HepG2 (cell line): ENCODE data around the gene GLYATL1B. TPM values are rescaled to one million over a fixed set of nuclear protein-coding genes. Genes with fewer than 3 reads are reported as not detected.

Experiments
- HMGXB3 ChIP-seq: sonication (generic); formaldehyde crosslinking; IDR thresholded peaks from 2 replicates; pipeline ENCODE4 v1.4.0; 2020; ENCODE audit warnings: missing genetic modification reagents, borderline replicate concordance
- MLX ChIP-seq: IDR thresholded peaks from 2 replicates; pipeline ENCODE4 v1.6.1; 2016
- NCOA2 ChIP-seq: sonication (generic); formaldehyde crosslinking; IDR thresholded peaks from 2 replicates; pipeline ENCODE4 v1.8.0; 2022; ENCODE audit warnings: inconsistent platforms
- PRDM4 ChIP-seq: sonication (generic); formaldehyde crosslinking; IDR thresholded peaks from 2 replicates; pipeline ENCODE4 v1.9.0; 2021; ENCODE audit warnings: missing genetic modification reagents, borderline replicate concordance
- THAP11 ChIP-seq: IDR thresholded peaks from 2 replicates; pipeline ENCODE4 v1.6.1; 2016; ENCODE audit warnings: missing biosample characterization, missing genetic modification reagents
- THAP7 ChIP-seq: sonication (generic); formaldehyde crosslinking; IDR thresholded peaks from 2 replicates; pipeline ENCODE4 v1.8.1; 2023; ENCODE audit warnings: mild to moderate bottlenecking, missing genetic modification reagents
- TOPORS ChIP-seq: sonication (generic); formaldehyde crosslinking; IDR thresholded peaks from 2 replicates; pipeline ENCODE4 v1.8.0; 2023; ENCODE audit warnings: mild to moderate bottlenecking, missing genetic modification reagents
- ZNF12 ChIP-seq: sonication (generic); formaldehyde crosslinking; IDR thresholded peaks from 2 replicates; pipeline ENCODE4 v1.5.0; 2020; ENCODE audit warnings: missing genetic modification reagents
- ZNF280B ChIP-seq: sonication (generic); formaldehyde crosslinking; IDR thresholded peaks from 2 replicates; pipeline ENCODE4 v1.5.0; 2020; ENCODE audit warnings: missing genetic modification reagents, mild to moderate bottlenecking, borderline replicate concordance
- ZNF552 ChIP-seq: sonication (generic); formaldehyde crosslinking; IDR thresholded peaks from 2 replicates; pipeline ENCODE4 v1.9.0; 2022; ENCODE audit warnings: missing genetic modification reagents, mild to moderate bottlenecking, borderline replicate concordance
- ZNF597 ChIP-seq: sonication (generic); formaldehyde crosslinking; IDR thresholded peaks from 2 replicates; pipeline ENCODE4 v1.5.0; 2020; ENCODE audit warnings: missing genetic modification reagents
- ZNF710 ChIP-seq: sonication (generic); formaldehyde crosslinking; IDR thresholded peaks from 2 replicates; pipeline ENCODE4 v1.5.0; 2020; ENCODE audit warnings: mild to moderate bottlenecking, missing genetic modification reagents, borderline replicate concordance
- polyA plus RNA-seq, 8 experiments: library from polyadenylated mRNA; depleted of rRNA in 3 of 8; stranded (reverse) in 7 of 8; unstranded in 1 of 8; fragments of >200 nt; fragmentation: Illumina TruSeq in 4 of 8; extraction: Trizol in 4 of 8; gene quantifications; 2 replicates each; pipeline versions ENCODE4 v1.2.1 to v1.2.3, GENCODE V29; 2011 to 2016; ENCODE audit warnings: low read depth in 4 of 8, missing spikeins in 1 of 8, mixed read lengths in 1 of 8; ENCODE audit not compliant: insufficient read depth in 1 of 8
- total RNA-seq, 5 experiments: library from RNA; depleted of rRNA; stranded (reverse); fragments of >200 nt; fragmentation: Illumina TruSeq; extraction: Trizol; gene quantifications; 2 replicates each; pipeline ENCODE4 v1.2.3, GENCODE V29; 2016; ENCODE audit warnings: low read depth in 1 of 5

Gene GLYATL1B
- total and polyA plus RNA-seq, 2 of the 13 experiments (the other 11 are each of a cell fraction or from before 2014, with no cell fraction given): not detected

GRCh38 chr11:59135648-59136461 lies 49.7 kb downstream of the GLYATL1B start (continued):
- no peak for TF ChIP-seq ZNF552
- TF ChIP-seq MLX (CRISPR knock-in tag): no peak
- no peak for TF ChIP-seq ZNF280B
- no peak for TF ChIP-seq THAP11 (CRISPR knock-in tag)
- TF ChIP-seq TOPORS (CRISPR knock-in tag): no peak
- TF ChIP-seq ZNF12 (CRISPR knock-in tag): no peak
- no peak for TF ChIP-seq ZNF710 (CRISPR knock-in tag)
- no peak for TF ChIP-seq THAP7
- no peak for TF ChIP-seq ZNF597
- TF ChIP-seq HMGXB3: peak; percentile 30; the same call in 1 of the 2 replicates
- TF ChIP-seq PRDM4: no peak
- TF ChIP-seq NCOA2 (CRISPR knock-in tag): no peak
